ENCODE results near the gene PRPF40B.

The PRPF40B gene

GRCh38 chr12:49652921-49653520, 29.7 kb downstream of the PRPF40B start:
- no peak for DNase-seq (ENCODE audit: extremely low read depth, low read depth)
- TF ChIP-seq CTCF (IDR thresholded peaks at IDR 0.05; ENCODE audit: low read depth, low read length) = no peak

- no peak for TF ChIP-seq CTCF (IDR thresholded peaks at IDR 0.05; ENCODE audit: low read depth, low read length)
These were observed 31.4 kb downstream of the PRPF40B start for GRCh38 chr12:49654715-49655114.

DNA sequence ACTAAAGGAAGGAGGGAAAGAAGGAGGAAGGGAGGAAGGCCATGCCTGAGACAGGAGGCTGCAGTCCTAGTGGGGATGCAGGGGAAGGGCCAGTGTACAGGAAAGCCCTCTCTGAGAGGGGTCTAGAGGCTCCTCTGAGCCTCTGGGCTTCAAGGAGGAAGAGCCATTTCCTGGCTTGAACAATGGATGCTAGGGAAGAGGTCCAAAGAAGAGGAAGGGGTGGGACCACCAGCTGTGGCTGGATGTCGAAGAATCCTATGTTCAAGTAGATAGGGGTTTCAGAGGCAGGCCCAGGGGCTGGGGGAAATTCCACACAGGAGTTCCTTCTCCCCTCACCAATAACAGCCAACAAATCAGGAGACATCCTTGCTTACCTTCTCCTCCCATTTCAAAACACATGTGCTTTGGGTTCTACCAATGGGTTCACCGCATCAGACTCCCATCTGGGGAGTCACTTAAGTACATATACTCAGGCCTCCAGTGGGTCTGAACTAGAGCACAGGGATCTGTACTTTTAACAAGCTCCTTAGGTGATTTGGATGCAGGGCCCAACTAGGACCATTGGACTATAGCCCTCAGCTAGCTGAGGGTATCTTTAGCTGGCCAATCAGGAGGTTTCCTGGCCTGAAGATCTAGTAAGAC, 32.4 kb downstream of the PRPF40B start:
- DNase-seq (ENCODE audit: extremely low read depth, low read depth) = no peak
- TF ChIP-seq CTCF (IDR thresholded peaks at IDR 0.05; ENCODE audit: low read depth, low read length) = no peak

More at GRCh38 chr12:49654715-49655114, 31.4 kb downstream of the PRPF40B start:
- DNase-seq (ENCODE audit: extremely low read depth, low read depth) = no peak

GRCh38 chr12:49658276-49658675, 34.9 kb downstream of the PRPF40B start:
- no peak for TF ChIP-seq CTCF (IDR thresholded peaks at IDR 0.05; ENCODE audit: low read depth, low read length)
- DNase-seq (ENCODE audit: extremely low read depth, low read depth) = no peak

GRCh38 chr12:49659753-49660152, 36.4 kb downstream of the PRPF40B start:
- TF ChIP-seq CTCF (IDR thresholded peaks at IDR 0.05; ENCODE audit: low read depth, low read length) = no peak
- no peak for DNase-seq (ENCODE audit: extremely low read depth, low read depth)

DNA sequence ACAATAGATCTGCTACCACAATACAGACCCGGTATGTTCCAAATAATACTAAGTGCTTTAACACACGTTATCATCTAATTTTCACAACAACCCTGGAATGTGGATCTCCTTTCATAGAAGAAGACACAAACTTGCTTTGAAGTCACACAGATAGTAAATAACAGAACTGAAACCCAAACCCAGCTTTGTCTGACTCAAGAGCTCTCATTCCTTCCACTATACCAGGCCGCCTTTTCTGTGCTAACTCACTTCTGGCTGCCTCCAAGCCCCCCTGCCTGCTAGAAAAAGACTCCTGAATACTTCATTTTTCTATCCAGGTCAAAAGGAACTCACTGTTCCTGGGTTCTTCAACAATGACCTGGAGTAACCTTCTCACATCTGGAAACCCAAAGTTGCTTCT, 37.8 kb downstream of the PRPF40B start:
- TF ChIP-seq CTCF (IDR thresholded peaks at IDR 0.05; ENCODE audit: low read depth, low read length) = no peak

GRCh38 chr12:49661746-49662145, 38.4 kb downstream of the PRPF40B start:
- TF ChIP-seq CTCF (IDR thresholded peaks at IDR 0.05; ENCODE audit: low read depth, low read length) = no peak
- DNase-seq (ENCODE audit: extremely low read depth, low read depth) = no peak

More for the DNA sequence above, 37.8 kb downstream of the PRPF40B start:
- no peak for DNase-seq (ENCODE audit: extremely low read depth, low read depth)
